Measurements from ENCODE around the gene ANXA5.
A peak's percentile ranks its signal among the peaks of the same experiment; 100 is the strongest.
"Not testable (repeated sequence)": the region's sequence is repeated elsewhere in the genome, so short reads cannot be mapped to it uniquely, and the experiment has no call there.

ANXA5 gene

GRCh38 chr4:121734571-121734970 lies 37.8 kb upstream of the ANXA5 start:
- Histone ChIP-seq H3K4me1 (ENCODE audit: insufficient read depth, poor library complexity, severe bottlenecking) (no peaks in the 10 kb centered on the region), H3K9me3 (ENCODE audit: severe bottlenecking) (no peaks in the 10 kb centered on the region), H3K27ac (ENCODE audit: poor library complexity, severe bottlenecking) (no peak overlapping the region), H3K36me3 (ENCODE audit: low read depth) (no peaks in the 10 kb centered on the region; the same call in 1 of the 2 replicates), H3K4me3 (ENCODE audit: severe bottlenecking) (no peak overlapping the region), H3K27me3 (ENCODE audit: insufficient read depth, poor library complexity, severe bottlenecking) (no peaks in the 10 kb centered on the region)
- DNase-seq (ENCODE audit: low spot score) (no peak), ATAC-seq (ENCODE audit: low read depth) (no peak)
- no peak for TF ChIP-seq CTCF (IDR thresholded peaks at IDR 0.05; ENCODE audit: poor library complexity, severe bottlenecking)

GRCh38 chr4:121733942-121734341 lies 37.2 kb upstream of the ANXA5 start:
- H3K4me3 ChIP-seq (ENCODE audit: severe bottlenecking): no peak overlapping the region

DNA sequence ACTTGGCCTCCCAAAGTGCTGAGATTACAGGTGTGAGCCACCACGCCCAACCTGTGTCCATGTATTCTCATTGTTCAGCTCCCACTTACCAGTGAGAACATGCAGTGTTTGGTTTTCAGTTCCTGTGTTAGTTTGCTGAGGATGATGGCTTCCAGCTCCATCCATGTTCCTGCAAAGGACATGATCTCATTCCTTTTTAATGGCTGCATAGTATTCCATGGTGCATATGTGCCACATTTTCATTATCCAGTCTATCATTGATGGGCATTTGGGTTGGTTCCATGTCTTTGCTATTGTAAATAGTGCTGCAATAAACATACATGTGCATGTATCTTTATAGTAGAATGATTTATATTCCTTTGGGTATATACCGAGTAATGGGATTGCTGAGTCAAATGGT lies 33.0 kb upstream of the ANXA5 start:
- H3K27me3 ChIP-seq (ENCODE audit: insufficient read depth, poor library complexity, severe bottlenecking); H3K36me3 ChIP-seq (ENCODE audit: low read depth); ATAC-seq (ENCODE audit: low read depth); DNase-seq (ENCODE audit: low spot score); H3K9me3 ChIP-seq (ENCODE audit: severe bottlenecking); H3K4me3 ChIP-seq (ENCODE audit: severe bottlenecking): not testable (repeated sequence)
- peak overlapping the region; percentile 93 for H3K27ac ChIP-seq (ENCODE audit: poor library complexity, severe bottlenecking)
- H3K4me1 ChIP-seq (ENCODE audit: insufficient read depth, poor library complexity, severe bottlenecking): peaks cover 15% of the 10 kb centered on the region

More at GRCh38 chr4:121733942-121734341, 37.2 kb upstream of the ANXA5 start:
- Histone ChIP-seq H3K27me3 (ENCODE audit: insufficient read depth, poor library complexity, severe bottlenecking) (no peaks in the 10 kb centered on the region), H3K4me1 (ENCODE audit: insufficient read depth, poor library complexity, severe bottlenecking) (peaks cover 3% of the 10 kb centered on the region), H3K9me3 (ENCODE audit: severe bottlenecking) (no peaks in the 10 kb centered on the region), H3K27ac (ENCODE audit: poor library complexity, severe bottlenecking) (no peak overlapping the region), H3K36me3 (ENCODE audit: low read depth) (no peaks in the 10 kb centered on the region; the same call in 1 of the 2 replicates)
- no peak for DNase-seq (ENCODE audit: low spot score)
- ATAC-seq (ENCODE audit: low read depth): no peak
- TF ChIP-seq CTCF (IDR thresholded peaks at IDR 0.05; ENCODE audit: poor library complexity, severe bottlenecking): no peak

- TF ChIP-seq CTCF (IDR thresholded peaks at IDR 0.05; ENCODE audit: poor library complexity, severe bottlenecking): no peak
- Histone ChIP-seq H3K4me3 (ENCODE audit: severe bottlenecking) (no peak overlapping the region), H3K36me3 (ENCODE audit: low read depth) (no peaks in the 10 kb centered on the region), H3K9me3 (ENCODE audit: severe bottlenecking) (no peaks in the 10 kb centered on the region), H3K27ac (ENCODE audit: poor library complexity, severe bottlenecking) (peak overlapping the region; percentile 93), H3K27me3 (ENCODE audit: insufficient read depth, poor library complexity, severe bottlenecking) (no peaks in the 10 kb centered on the region), H3K4me1 (ENCODE audit: insufficient read depth, poor library complexity, severe bottlenecking) (peaks cover 15% of the 10 kb centered on the region)
- peak; percentile 88 for ATAC-seq (ENCODE audit: low read depth)
- DNase-seq (ENCODE audit: low spot score): no peak
These were observed 32.0 kb upstream of the ANXA5 start for GRCh38 chr4:121728798-121729226.

- peak overlapping the region; percentile 93 for H3K27ac ChIP-seq (ENCODE audit: poor library complexity, severe bottlenecking)
- H3K9me3 ChIP-seq (ENCODE audit: severe bottlenecking): no peaks in the 10 kb centered on the region
- H3K36me3 ChIP-seq (ENCODE audit: low read depth): no peaks in the 10 kb centered on the region
- H3K4me1 ChIP-seq (ENCODE audit: insufficient read depth, poor library complexity, severe bottlenecking): peaks cover 15% of the 10 kb centered on the region
- TF ChIP-seq CTCF (IDR thresholded peaks at IDR 0.05; ENCODE audit: poor library complexity, severe bottlenecking): no peak
- ATAC-seq (ENCODE audit: low read depth) (peak; percentile 77), DNase-seq (ENCODE audit: low spot score) (no peak)
- H3K4me3 ChIP-seq (ENCODE audit: severe bottlenecking): no peak overlapping the region
- H3K27me3 ChIP-seq (ENCODE audit: insufficient read depth, poor library complexity, severe bottlenecking): no peaks in the 10 kb centered on the region
These were observed 31.3 kb upstream of the ANXA5 start for GRCh38 chr4:121728066-121728465.
